Measurements from ENCODE around the gene BUB1B. TPM values are rescaled to one million over a fixed set of nuclear protein-coding genes. Genes with fewer than 3 reads are reported as not detected.

BUB1B gene
- total RNA-seq, 6 experiments from 2014 or later: 11.5 to 38.1 (median 29.6) TPM

DNA sequence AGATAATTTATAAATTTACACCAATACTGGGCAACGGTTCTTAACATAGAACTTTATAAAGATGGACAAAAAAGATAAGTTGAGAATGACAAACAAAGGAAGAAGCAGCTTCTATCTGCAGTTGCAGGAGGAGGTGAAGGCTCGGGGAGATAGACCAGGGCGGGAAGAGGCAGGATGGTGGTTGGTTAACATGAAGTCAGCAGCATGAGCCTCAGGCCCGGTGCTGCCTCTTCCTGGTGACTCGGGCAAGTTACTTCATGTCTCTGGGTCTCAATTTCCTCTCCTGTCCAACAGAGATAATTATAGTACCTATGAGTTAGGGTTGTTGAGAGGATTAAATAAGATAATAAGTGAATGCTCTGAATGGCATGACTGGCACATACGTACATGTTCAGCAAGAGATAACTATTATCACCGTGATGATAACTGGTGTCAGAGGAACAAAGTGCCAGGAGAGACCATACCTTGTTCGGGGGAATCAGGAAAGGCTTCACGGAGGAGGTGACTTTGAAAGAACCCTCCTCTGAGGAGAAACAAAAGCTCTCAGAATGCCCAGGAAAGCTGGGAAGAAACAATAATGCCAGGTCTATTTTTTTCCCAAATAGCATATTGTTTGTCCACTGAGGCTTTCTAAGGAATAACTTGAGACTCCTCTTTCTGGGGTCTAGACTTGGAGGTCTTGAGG is 82.4 kb downstream of the BUB1B start:
- Mint-ChIP-seq H3K36me3 (ENCODE audit: low read depth) (no peaks in the 10 kb centered on the region), H3K4me3 (no peak overlapping the region), H3K4me1 (ENCODE audit: low read depth) (peaks cover 20% of the 10 kb centered on the region), H3K27ac (no peak overlapping the region), H3K9me3 (no peaks in the 10 kb centered on the region), H3K27me3 (ENCODE audit: insufficient read depth) (peaks cover 40% of the 10 kb centered on the region)
- no peak for DNase-seq
- TF ChIP-seq, protein P1, sequence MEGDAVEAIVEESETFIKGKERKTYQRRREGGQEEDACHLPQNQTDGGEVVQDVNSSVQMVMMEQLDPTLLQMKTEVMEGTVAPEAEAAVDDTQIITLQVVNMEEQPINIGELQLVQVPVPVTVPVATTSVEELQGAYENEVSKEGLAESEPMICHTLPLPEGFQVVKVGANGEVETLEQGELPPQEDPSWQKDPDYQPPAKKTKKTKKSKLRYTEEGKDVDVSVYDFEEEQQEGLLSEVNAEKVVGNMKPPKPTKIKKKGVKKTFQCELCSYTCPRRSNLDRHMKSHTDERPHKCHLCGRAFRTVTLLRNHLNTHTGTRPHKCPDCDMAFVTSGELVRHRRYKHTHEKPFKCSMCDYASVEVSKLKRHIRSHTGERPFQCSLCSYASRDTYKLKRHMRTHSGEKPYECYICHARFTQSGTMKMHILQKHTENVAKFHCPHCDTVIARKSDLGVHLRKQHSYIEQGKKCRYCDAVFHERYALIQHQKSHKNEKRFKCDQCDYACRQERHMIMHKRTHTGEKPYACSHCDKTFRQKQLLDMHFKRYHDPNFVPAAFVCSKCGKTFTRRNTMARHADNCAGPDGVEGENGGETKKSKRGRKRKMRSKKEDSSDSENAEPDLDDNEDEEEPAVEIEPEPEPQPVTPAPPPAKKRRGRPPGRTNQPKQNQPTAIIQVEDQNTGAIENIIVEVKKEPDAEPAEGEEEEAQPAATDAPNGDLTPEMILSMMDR (IDR thresholded peaks at IDR 0.05): no peak

DNA sequence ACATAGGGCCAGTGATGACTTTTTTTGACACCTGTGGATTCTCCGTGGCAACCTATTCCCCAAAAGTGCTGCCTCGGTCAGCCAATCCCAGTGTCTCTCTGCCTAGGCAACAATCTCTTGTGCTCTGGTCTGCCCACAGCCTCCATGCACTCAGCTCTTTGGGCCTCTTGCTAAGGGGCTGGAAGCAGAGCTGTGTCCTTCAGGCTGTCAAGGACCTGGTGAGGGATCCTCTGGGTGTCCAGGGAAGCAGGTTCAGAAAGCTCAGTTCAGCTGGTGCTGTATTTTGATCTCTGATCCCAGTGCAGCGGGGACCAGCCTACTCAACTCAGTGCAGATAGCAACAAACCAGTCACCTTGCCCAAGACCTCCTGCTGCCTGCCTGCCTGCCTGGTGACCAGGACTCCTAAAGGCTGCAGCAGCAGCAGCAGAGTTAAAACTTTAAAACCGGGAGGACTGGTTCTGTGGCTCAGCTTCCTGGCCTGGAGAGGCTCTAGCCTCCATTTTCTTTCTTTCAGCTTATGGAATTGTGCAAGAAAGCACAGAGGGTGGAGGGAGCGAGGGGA is 84.2 kb downstream of the BUB1B start:
- TF ChIP-seq, protein P1 (IDR thresholded peaks at IDR 0.05): no peak
- no peak for DNase-seq
- no peak overlapping the region for H3K4me3 Mint-ChIP-seq
- H3K9me3 Mint-ChIP-seq: no peaks in the 10 kb centered on the region
- H3K27ac Mint-ChIP-seq: no peak overlapping the region
- peaks cover 38% of the 10 kb centered on the region for H3K27me3 Mint-ChIP-seq (ENCODE audit: insufficient read depth)
- peaks cover 24% of the 10 kb centered on the region for H3K4me1 Mint-ChIP-seq (ENCODE audit: low read depth)
- no peaks in the 10 kb centered on the region for H3K36me3 Mint-ChIP-seq (ENCODE audit: low read depth)

DNA sequence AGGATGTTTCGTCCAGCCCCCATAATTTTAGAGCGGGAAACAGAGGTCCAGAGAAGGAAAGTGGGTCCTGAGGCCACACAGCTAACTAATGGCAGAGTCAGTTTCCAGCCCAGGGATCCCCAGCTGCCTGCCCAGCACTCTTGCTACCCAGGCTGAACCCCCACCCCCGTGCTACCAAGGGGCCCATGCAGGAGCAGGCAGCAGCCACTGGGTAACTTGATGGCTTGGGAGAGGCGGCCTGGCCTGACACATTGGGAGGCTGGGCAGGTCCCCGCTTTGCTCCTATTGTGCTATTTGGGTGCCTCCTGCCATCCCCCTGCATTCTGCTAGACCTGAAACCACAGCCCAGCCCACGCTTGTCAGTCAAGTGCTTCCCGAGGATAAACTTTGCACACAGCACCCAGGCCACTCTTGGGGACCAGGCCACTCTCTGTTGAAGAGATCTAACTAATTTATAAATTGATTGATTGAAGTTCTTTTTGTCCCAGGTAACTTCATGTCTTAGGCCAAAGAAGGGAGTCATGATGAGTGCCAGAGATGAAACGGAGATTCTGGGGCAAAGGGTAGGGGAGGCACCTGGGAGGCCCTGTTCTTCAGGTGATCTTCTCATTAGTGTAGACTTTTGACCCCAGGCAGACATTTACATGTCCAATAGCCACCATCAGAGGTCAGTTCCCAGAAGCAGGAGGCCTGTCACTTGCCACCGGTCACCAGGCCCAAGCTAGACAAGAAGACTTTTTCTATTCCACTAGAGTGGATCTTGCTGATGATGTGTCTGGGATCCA is 85.0 kb downstream of the BUB1B start:
- Mint-ChIP-seq H3K36me3 (ENCODE audit: low read depth) (no peaks in the 10 kb centered on the region), H3K9me3 (no peaks in the 10 kb centered on the region), H3K27ac (no peak overlapping the region), H3K4me1 (ENCODE audit: low read depth) (peaks cover 27% of the 10 kb centered on the region), H3K27me3 (ENCODE audit: insufficient read depth) (peaks cover 43% of the 10 kb centered on the region), H3K4me3 (no peak overlapping the region)
- TF ChIP-seq, protein P1 (IDR thresholded peaks at IDR 0.05): no peak
- DNase-seq: no peak

DNA sequence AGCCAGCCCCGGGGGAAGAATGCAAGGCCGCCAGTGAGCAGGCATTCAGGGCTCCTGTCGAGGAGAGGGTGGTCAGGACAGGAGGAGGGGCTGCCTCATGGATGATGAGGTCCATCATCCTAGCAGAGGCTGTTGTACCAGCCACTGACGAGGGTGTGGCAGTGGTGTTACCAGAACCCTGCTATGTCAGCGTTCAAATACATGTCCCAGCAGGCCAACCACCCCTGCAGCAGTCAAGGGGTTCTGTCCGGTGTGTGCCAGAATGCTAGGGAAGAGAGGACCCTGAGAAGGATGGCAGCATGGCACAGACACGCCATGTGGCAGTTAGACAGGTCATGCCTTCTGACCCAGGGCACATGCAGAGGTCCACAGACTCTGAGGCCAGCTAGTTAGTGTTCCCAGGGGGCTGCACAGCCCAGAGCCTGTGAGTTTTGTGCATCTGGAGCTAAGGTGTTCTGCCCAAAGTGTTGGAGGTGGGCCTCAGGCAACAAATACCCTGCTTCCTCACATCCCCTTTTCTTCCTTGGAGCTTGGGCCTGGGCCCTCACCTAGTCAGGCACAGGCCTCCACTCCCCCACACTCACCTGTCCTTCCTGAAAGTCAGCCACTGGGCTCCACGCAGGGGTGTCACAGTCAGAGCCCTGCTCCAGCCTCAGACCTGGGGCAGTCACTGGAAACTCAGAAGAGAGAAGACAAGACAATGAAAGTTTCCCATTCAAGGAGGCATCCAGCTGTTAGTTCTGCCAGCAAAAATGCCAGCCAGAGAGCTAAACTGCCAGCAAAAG is 85.8 kb downstream of the BUB1B start:
- Mint-ChIP-seq H3K36me3 (ENCODE audit: low read depth) (no peaks in the 10 kb centered on the region), H3K9me3 (no peaks in the 10 kb centered on the region), H3K4me3 (no peak overlapping the region), H3K4me1 (ENCODE audit: low read depth) (peaks cover 27% of the 10 kb centered on the region), H3K27ac (no peak overlapping the region), H3K27me3 (ENCODE audit: insufficient read depth) (peaks cover 51% of the 10 kb centered on the region)
- TF ChIP-seq, protein P1 (IDR thresholded peaks at IDR 0.05): no peak
- no peak for DNase-seq

DNA sequence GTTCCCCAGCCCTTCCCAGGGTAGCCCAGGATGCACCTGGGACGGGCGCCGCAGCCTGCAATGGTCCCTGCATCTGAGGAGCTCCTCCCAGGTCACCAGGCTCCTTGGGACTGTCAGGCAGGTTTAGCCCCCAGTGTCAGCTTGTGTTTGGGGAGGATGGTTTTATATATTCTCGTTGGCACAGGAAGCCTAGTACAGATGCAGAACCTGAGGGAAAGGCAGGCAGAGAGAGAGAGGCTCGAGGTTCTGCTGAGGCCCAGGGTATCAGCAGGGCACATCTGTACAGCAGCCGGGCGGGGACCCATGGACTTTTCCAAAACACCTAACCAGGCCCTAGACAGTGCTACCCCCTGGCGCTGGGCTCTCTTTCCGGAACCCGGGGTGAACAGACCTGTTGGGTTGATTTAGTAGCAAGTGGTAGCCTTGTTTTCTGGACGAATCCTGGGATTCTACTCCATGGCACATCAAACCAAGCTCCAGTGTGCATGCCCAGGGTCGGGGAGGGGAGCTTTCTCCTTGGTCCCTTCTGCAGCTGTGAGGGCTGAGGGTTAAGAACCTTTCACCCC is 86.6 kb downstream of the BUB1B start:
- H3K4me1 Mint-ChIP-seq (ENCODE audit: low read depth): peaks cover 26% of the 10 kb centered on the region
- DNase-seq: no peak
- no peaks in the 10 kb centered on the region for H3K9me3 Mint-ChIP-seq
- H3K4me3 Mint-ChIP-seq: no peak overlapping the region
- H3K27ac Mint-ChIP-seq: no peak overlapping the region
- no peaks in the 10 kb centered on the region for H3K36me3 Mint-ChIP-seq (ENCODE audit: low read depth)
- TF ChIP-seq, protein P1 (IDR thresholded peaks at IDR 0.05): no peak
- peaks cover 54% of the 10 kb centered on the region for H3K27me3 Mint-ChIP-seq (ENCODE audit: insufficient read depth)
